HCT116 (cell line): Measurements from ENCODE around the gene CNKSR3.

ENCODE experiments used
- EGR1 ChIP-seq: IDR thresholded peaks from 2 replicates; pipeline ENCODE4 v1.6.1; 2012; ENCODE audit warnings: low read depth
- EZH2 ChIP-seq: fragments of 200-600 bp; sonication (generic); IDR thresholded peaks from 2 replicates; pipeline ENCODE4 v1.6.1; 2017; ENCODE audit warnings: antibody characterized with exemption, mixed run types
- EZH2phosphoT487 ChIP-seq: fragments of 200-600 bp; IDR thresholded peaks from 2 replicates; pipeline ENCODE4 v1.6.1; 2018; ENCODE audit warnings: antibody characterized with exemption, borderline replicate concordance
- JUND ChIP-seq: IDR thresholded peaks from 2 replicates; pipeline ENCODE4 v1.6.1; 2012
- POLR2A ChIP-seq: IDR thresholded peaks from 2 replicates; pipeline ENCODE4 v1.7.0; 2011; ENCODE audit warnings: borderline replicate concordance; ENCODE audit not compliant: insufficient read depth, insufficient read length; ENCODE audit errors: extremely low read depth
- POLR2AphosphoS5 ChIP-seq: IDR thresholded peaks from 2 replicates; pipeline ENCODE4 v1.6.1; 2011; ENCODE audit warnings: mild to moderate bottlenecking, low read depth, low read length, moderate library complexity
- RAD21 ChIP-seq: IDR thresholded peaks from 2 replicates; pipeline ENCODE4 v1.6.1; 2012; ENCODE audit warnings: low read depth, mild to moderate bottlenecking
- SRF ChIP-seq: IDR thresholded peaks from 2 replicates; pipeline ENCODE4 v1.6.1; 2012; ENCODE audit warnings: low read depth
- TCF7L2 ChIP-seq: IDR thresholded peaks from 2 replicates; pipeline ENCODE4 v1.7.0; 2011; ENCODE audit warnings: borderline replicate concordance, inconsistent platforms; ENCODE audit not compliant: insufficient read depth, insufficient read length; ENCODE audit errors: extremely low read depth
- ZNF274 ChIP-seq: fragments of 200-500 bp; sonication (Bioruptor generic); IDR thresholded peaks from 2 replicates; pipeline ENCODE4 v1.6.1; 2014; ENCODE audit warnings: mild to moderate bottlenecking, low read depth, low read length, inconsistent platforms
- TF ChIP-seq, protein P1 (sequence below), 3 experiments: fragments of 200-600 bp in 1 of 3; sonication (generic) in 1 of 3; IDR thresholded peaks in 2 of 3; conservative IDR thresholded peaks in 1 of 3; 2 replicates each; pipeline ENCODE4 v1.5.1; 2012 to 2017; ENCODE audit warnings: low read depth in 2 of 3, low read length in 2 of 3, antibody characterized with exemption in 1 of 3, borderline replicate concordance in 1 of 3, control low read depth in 1 of 3, mild to moderate bottlenecking in 1 of 3, mixed read lengths in 1 of 3, mixed run types in 1 of 3, moderate library complexity in 1 of 3; ENCODE audit not compliant: insufficient read depth in 1 of 3
- TF ChIP-seq, protein P2 (sequence below): IDR thresholded peaks from 2 replicates; pipeline ENCODE4 v1.6.1; 2012; ENCODE audit warnings: low read depth
- TF ChIP-seq, protein P3 (sequence below): IDR thresholded peaks from 2 replicates; pipeline ENCODE4 v1.6.1; 2011; ENCODE audit warnings: mild to moderate bottlenecking, low read length, moderate library complexity; ENCODE audit not compliant: insufficient replicate concordance; ENCODE audit errors: extremely low read depth
- TF ChIP-seq, protein P4 (sequence below): IDR thresholded peaks from 2 replicates; pipeline ENCODE4 v1.6.1; 2012

DNA sequence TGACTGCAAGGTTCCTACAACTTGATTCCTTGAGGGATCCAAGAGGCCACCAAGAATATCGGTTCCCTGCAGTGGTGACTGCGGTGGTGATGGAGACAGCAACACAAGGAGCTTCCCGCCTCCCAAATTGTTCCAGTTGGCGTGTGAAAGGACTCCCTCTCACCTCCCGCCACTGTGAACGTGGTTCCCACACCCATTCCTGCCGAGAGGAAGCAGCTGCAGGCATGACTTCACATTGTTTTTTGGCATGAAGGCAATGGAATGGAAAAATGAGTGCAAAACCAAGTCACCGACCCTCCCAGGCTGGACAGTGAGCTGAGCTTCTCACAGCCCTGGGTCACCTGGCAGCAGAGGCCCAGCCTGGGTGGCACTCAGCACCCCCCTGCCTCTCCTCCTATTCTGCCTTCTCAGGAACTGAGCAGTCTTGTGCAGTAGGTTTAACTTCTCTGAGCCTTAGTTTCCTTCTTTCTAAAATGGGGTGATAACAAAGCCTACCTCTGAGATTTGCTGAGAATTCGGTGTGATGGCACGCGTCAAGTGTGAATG, 75.0 kb downstream of the CNKSR3 start:
- TF ChIP-seq, protein P1, sequence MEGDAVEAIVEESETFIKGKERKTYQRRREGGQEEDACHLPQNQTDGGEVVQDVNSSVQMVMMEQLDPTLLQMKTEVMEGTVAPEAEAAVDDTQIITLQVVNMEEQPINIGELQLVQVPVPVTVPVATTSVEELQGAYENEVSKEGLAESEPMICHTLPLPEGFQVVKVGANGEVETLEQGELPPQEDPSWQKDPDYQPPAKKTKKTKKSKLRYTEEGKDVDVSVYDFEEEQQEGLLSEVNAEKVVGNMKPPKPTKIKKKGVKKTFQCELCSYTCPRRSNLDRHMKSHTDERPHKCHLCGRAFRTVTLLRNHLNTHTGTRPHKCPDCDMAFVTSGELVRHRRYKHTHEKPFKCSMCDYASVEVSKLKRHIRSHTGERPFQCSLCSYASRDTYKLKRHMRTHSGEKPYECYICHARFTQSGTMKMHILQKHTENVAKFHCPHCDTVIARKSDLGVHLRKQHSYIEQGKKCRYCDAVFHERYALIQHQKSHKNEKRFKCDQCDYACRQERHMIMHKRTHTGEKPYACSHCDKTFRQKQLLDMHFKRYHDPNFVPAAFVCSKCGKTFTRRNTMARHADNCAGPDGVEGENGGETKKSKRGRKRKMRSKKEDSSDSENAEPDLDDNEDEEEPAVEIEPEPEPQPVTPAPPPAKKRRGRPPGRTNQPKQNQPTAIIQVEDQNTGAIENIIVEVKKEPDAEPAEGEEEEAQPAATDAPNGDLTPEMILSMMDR (IDR thresholded peaks at IDR 0.05 in 2 of 3, conservative IDR thresholded peaks at IDR 0.05 in 1 of 3; ENCODE audit: borderline replicate concordance in 1 of 3, insufficient read depth in 1 of 3, low read depth in 2 of 3, low read length in 2 of 3): no peak
- TF ChIP-seq POLR2A (no peak), POLR2AphosphoS5 (no peak), JUND (no peak), RAD21 (no peak), ZNF274 (no peak), TCF7L2 (no peak), EZH2 (no peak), EZH2phosphoT487 (no peak), SRF (no peak), EGR1 (no peak)
- TF ChIP-seq, protein P2, sequence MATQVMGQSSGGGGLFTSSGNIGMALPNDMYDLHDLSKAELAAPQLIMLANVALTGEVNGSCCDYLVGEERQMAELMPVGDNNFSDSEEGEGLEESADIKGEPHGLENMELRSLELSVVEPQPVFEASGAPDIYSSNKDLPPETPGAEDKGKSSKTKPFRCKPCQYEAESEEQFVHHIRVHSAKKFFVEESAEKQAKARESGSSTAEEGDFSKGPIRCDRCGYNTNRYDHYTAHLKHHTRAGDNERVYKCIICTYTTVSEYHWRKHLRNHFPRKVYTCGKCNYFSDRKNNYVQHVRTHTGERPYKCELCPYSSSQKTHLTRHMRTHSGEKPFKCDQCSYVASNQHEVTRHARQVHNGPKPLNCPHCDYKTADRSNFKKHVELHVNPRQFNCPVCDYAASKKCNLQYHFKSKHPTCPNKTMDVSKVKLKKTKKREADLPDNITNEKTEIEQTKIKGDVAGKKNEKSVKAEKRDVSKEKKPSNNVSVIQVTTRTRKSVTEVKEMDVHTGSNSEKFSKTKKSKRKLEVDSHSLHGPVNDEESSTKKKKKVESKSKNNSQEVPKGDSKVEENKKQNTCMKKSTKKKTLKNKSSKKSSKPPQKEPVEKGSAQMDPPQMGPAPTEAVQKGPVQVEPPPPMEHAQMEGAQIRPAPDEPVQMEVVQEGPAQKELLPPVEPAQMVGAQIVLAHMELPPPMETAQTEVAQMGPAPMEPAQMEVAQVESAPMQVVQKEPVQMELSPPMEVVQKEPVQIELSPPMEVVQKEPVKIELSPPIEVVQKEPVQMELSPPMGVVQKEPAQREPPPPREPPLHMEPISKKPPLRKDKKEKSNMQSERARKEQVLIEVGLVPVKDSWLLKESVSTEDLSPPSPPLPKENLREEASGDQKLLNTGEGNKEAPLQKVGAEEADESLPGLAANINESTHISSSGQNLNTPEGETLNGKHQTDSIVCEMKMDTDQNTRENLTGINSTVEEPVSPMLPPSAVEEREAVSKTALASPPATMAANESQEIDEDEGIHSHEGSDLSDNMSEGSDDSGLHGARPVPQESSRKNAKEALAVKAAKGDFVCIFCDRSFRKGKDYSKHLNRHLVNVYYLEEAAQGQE: no peak
- TF ChIP-seq, protein P3, sequence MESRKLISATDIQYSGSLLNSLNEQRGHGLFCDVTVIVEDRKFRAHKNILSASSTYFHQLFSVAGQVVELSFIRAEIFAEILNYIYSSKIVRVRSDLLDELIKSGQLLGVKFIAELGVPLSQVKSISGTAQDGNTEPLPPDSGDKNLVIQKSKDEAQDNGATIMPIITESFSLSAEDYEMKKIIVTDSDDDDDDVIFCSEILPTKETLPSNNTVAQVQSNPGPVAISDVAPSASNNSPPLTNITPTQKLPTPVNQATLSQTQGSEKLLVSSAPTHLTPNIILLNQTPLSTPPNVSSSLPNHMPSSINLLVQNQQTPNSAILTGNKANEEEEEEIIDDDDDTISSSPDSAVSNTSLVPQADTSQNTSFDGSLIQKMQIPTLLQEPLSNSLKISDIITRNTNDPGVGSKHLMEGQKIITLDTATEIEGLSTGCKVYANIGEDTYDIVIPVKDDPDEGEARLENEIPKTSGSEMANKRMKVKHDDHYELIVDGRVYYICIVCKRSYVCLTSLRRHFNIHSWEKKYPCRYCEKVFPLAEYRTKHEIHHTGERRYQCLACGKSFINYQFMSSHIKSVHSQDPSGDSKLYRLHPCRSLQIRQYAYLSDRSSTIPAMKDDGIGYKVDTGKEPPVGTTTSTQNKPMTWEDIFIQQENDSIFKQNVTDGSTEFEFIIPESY: no peak
- TF ChIP-seq, protein P4, sequence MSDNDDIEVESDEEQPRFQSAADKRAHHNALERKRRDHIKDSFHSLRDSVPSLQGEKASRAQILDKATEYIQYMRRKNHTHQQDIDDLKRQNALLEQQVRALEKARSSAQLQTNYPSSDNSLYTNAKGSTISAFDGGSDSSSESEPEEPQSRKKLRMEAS: no peak
